Gastroesophageal sphincter (tissue), 3 donors: ENCODE results near the gene ATP5F1C.

Experiments
- EP300 ChIP-seq: sonication (generic); formaldehyde crosslinking; IDR thresholded peaks from one replicate; pipeline ENCODE4 v1.6.1; 2017; ENCODE audit warnings: antibody characterized with exemption, mild to moderate bottlenecking
- POLR2AphosphoS5 ChIP-seq: sonication (generic); formaldehyde crosslinking; IDR thresholded peaks from one replicate; pipeline ENCODE4 v1.6.1; 2017; ENCODE audit warnings: antibody characterized with exemption
- TF ChIP-seq, protein P1 (sequence below), 4 experiments: fragments of 200-600 bp in 2 of 4; fragments of 450-650 bp in 2 of 4; sonication (generic) in 1 of 4; IDR thresholded peaks; one replicate each; pipeline ENCODE4 v1.5.1; 2017 to 2019; ENCODE audit warnings: antibody characterized with exemption in 4 of 4, mild to moderate bottlenecking in 2 of 4, moderate library complexity in 2 of 4

GRCh38 chr10:7824251-7824650 lies 36.3 kb downstream of the ATP5F1C start:
- TF ChIP-seq, protein P1, sequence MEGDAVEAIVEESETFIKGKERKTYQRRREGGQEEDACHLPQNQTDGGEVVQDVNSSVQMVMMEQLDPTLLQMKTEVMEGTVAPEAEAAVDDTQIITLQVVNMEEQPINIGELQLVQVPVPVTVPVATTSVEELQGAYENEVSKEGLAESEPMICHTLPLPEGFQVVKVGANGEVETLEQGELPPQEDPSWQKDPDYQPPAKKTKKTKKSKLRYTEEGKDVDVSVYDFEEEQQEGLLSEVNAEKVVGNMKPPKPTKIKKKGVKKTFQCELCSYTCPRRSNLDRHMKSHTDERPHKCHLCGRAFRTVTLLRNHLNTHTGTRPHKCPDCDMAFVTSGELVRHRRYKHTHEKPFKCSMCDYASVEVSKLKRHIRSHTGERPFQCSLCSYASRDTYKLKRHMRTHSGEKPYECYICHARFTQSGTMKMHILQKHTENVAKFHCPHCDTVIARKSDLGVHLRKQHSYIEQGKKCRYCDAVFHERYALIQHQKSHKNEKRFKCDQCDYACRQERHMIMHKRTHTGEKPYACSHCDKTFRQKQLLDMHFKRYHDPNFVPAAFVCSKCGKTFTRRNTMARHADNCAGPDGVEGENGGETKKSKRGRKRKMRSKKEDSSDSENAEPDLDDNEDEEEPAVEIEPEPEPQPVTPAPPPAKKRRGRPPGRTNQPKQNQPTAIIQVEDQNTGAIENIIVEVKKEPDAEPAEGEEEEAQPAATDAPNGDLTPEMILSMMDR (IDR thresholded peaks at IDR 0.05) = no peak
- TF ChIP-seq POLR2AphosphoS5 = no peak
- no peak for TF ChIP-seq EP300
